ENCODE results near the gene HTD2.
A peak's percentile ranks its signal among the peaks of the same experiment; 100 is the strongest.

HTD2 gene

GRCh38 chr3:58353722-58354553 is 47.6 kb downstream of the HTD2 start:
- Histone ChIP-seq H3K9me3 (no peaks in the 10 kb centered on the region), H3K4me2 (peak overlapping the region; percentile 92), H3K27me3 (no peaks in the 10 kb centered on the region), H3K36me3 (peaks cover 19% of the 10 kb centered on the region), H3K27ac (peak overlapping the region; percentile 97), H3K4me3 (peak overlapping the region; percentile 56), H4K20me1 (no peaks in the 10 kb centered on the region; the same call in 1 of the 2 replicates), H3K9ac (peak overlapping the region; percentile 74), H3K4me1 (peaks cover 91% of the 10 kb centered on the region)
- TF ChIP-seq Cebpa-rat (IDR thresholded peaks at IDR 0.05): peak; percentile 94

- Histone ChIP-seq H3K27ac (peak overlapping the region; percentile 97), H3K4me2 (peak overlapping the region; percentile 92), H3K9me3 (no peaks in the 10 kb centered on the region), H3K4me3 (no peak overlapping the region), H4K20me1 (peaks cover 4% of the 10 kb centered on the region; the same call in 1 of the 2 replicates), H3K36me3 (peaks cover 31% of the 10 kb centered on the region), H3K9ac (peak overlapping the region; percentile 74; the same call in 1 of the 2 replicates), H3K27me3 (no peaks in the 10 kb centered on the region), H3K4me1 (peaks cover 81% of the 10 kb centered on the region)
- no peak for TF ChIP-seq Cebpa-rat (IDR thresholded peaks at IDR 0.05)
Measured at GRCh38 chr3:58355179-58355578, 48.9 kb downstream of the HTD2 start.

- Histone ChIP-seq H3K9me3 (no peaks in the 10 kb centered on the region), H3K4me1 (peaks cover 79% of the 10 kb centered on the region), H3K9ac (peak overlapping the region; percentile 74; the same call in 1 of the 2 replicates), H3K4me2 (peak overlapping the region; percentile 92), H3K27me3 (no peaks in the 10 kb centered on the region), H4K20me1 (peaks cover 13% of the 10 kb centered on the region; the same call in 1 of the 2 replicates), H3K27ac (peak overlapping the region; percentile 97), H3K36me3 (peaks cover 38% of the 10 kb centered on the region), H3K4me3 (no peak overlapping the region)
- no peak for TF ChIP-seq Cebpa-rat (IDR thresholded peaks at IDR 0.05)
Measured at GRCh38 chr3:58356054-58356453, 49.7 kb downstream of the HTD2 start.

- no peak for TF ChIP-seq Cebpa-rat (IDR thresholded peaks at IDR 0.05)
- Histone ChIP-seq H3K4me2 (peak overlapping the region; percentile 92), H3K27ac (peak overlapping the region; percentile 97; the same call in 1 of the 2 replicates)
Measured at GRCh38 chr3:58357402-58357801, 51.1 kb downstream of the HTD2 start.

GRCh38 chr3:58358092-58358491 is 51.8 kb downstream of the HTD2 start:
- no peaks in the 10 kb centered on the region for H3K27me3 ChIP-seq
- peaks cover 31% of the 10 kb centered on the region for H4K20me1 ChIP-seq
- peaks cover 64% of the 10 kb centered on the region for H3K4me1 ChIP-seq
- H3K4me2 ChIP-seq: no peak overlapping the region
- no peak overlapping the region for H3K9ac ChIP-seq
- no peaks in the 10 kb centered on the region for H3K9me3 ChIP-seq
- no peak for TF ChIP-seq Cebpa-rat (IDR thresholded peaks at IDR 0.05)
- no peak overlapping the region for H3K4me3 ChIP-seq
- H3K36me3 ChIP-seq: peaks cover 45% of the 10 kb centered on the region
- no peak overlapping the region for H3K27ac ChIP-seq

More at GRCh38 chr3:58357402-58357801, 51.1 kb downstream of the HTD2 start:
- H3K9me3 ChIP-seq: no peaks in the 10 kb centered on the region
- H3K9ac ChIP-seq: no peak overlapping the region
- H3K27me3 ChIP-seq: no peaks in the 10 kb centered on the region
- H4K20me1 ChIP-seq: peaks cover 27% of the 10 kb centered on the region
- peaks cover 42% of the 10 kb centered on the region for H3K36me3 ChIP-seq
- peaks cover 71% of the 10 kb centered on the region for H3K4me1 ChIP-seq
- H3K4me3 ChIP-seq: no peak overlapping the region

- Histone ChIP-seq H3K9me3 (peaks cover 7% of the 10 kb centered on the region), H3K4me1 (peaks cover 57% of the 10 kb centered on the region), H3K4me3 (no peak overlapping the region), H3K27me3 (no peaks in the 10 kb centered on the region), H3K36me3 (peaks cover 50% of the 10 kb centered on the region), H3K27ac (no peak overlapping the region), H4K20me1 (peaks cover 31% of the 10 kb centered on the region), H3K9ac (no peak overlapping the region), H3K4me2 (no peak overlapping the region)
- TF ChIP-seq Cebpa-rat (IDR thresholded peaks at IDR 0.05): no peak
Measured at GRCh38 chr3:58358808-58359207, 52.5 kb downstream of the HTD2 start.

- H3K9ac ChIP-seq: no peak overlapping the region
- H3K27me3 ChIP-seq: no peaks in the 10 kb centered on the region
- H3K4me2 ChIP-seq: no peak overlapping the region
- H3K27ac ChIP-seq: no peak overlapping the region
- H3K9me3 ChIP-seq: peaks cover 11% of the 10 kb centered on the region
- H4K20me1 ChIP-seq: peaks cover 36% of the 10 kb centered on the region
- H3K36me3 ChIP-seq: peaks cover 58% of the 10 kb centered on the region
- TF ChIP-seq Cebpa-rat (IDR thresholded peaks at IDR 0.05): no peak
- no peak overlapping the region for H3K4me3 ChIP-seq
- H3K4me1 ChIP-seq: peaks cover 49% of the 10 kb centered on the region
Measured at GRCh38 chr3:58359621-58360020, 53.3 kb downstream of the HTD2 start.

- H3K27me3 ChIP-seq: no peaks in the 10 kb centered on the region
- peaks cover 40% of the 10 kb centered on the region for H3K4me1 ChIP-seq
- H3K4me2 ChIP-seq: no peak overlapping the region
- H3K4me3 ChIP-seq: no peak overlapping the region
- H3K36me3 ChIP-seq: peaks cover 76% of the 10 kb centered on the region
- TF ChIP-seq Cebpa-rat (IDR thresholded peaks at IDR 0.05): no peak
- H3K9ac ChIP-seq: no peak overlapping the region
- peaks cover 19% of the 10 kb centered on the region for H3K9me3 ChIP-seq
- peaks cover 54% of the 10 kb centered on the region for H4K20me1 ChIP-seq
- no peak overlapping the region for H3K27ac ChIP-seq
Measured at GRCh38 chr3:58361866-58362265, 55.5 kb downstream of the HTD2 start.

- Histone ChIP-seq H3K4me1 (peaks cover 21% of the 10 kb centered on the region), H3K36me3 (peaks cover 86% of the 10 kb centered on the region), H3K9ac (no peak overlapping the region), H4K20me1 (peaks cover 80% of the 10 kb centered on the region), H3K4me3 (no peak overlapping the region), H3K9me3 (peaks cover 21% of the 10 kb centered on the region), H3K4me2 (peak overlapping the region; percentile 61), H3K27ac (0 out of 2 replicates have a peak overlapping the region, but pooled peaks have one; percentile 41), H3K27me3 (no peaks in the 10 kb centered on the region)
- TF ChIP-seq Cebpa-rat (IDR thresholded peaks at IDR 0.05): no peak
Measured at GRCh38 chr3:58366699-58367098, 60.4 kb downstream of the HTD2 start.

GRCh38 chr3:58369038-58369437 is 62.7 kb downstream of the HTD2 start:
- peaks cover 78% of the 10 kb centered on the region for H4K20me1 ChIP-seq
- no peak overlapping the region for H3K9ac ChIP-seq
- no peak overlapping the region for H3K27ac ChIP-seq
- no peaks in the 10 kb centered on the region for H3K27me3 ChIP-seq
- H3K9me3 ChIP-seq: peaks cover 14% of the 10 kb centered on the region
- no peak overlapping the region for H3K4me2 ChIP-seq
- H3K4me1 ChIP-seq: peaks cover 22% of the 10 kb centered on the region
- H3K36me3 ChIP-seq: peaks cover 95% of the 10 kb centered on the region
- no peak overlapping the region for H3K4me3 ChIP-seq
- no peak for TF ChIP-seq Cebpa-rat (IDR thresholded peaks at IDR 0.05)

Data from BLaER1 (cell line).